Left ventricle myocardium inferior (tissue), 1 donor: ENCODE measurements around the gene BLOC1S4. TPM values are rescaled to one million over a fixed set of nuclear protein-coding genes. Genes with fewer than 3 reads are reported as not detected.
"Not testable (repeated sequence)": the region's sequence is repeated elsewhere in the genome, so short reads cannot be mapped to it uniquely, and the experiment has no call there.

Experiments used
- DNase-seq: peaks from one replicate; pipeline ENCODE4 v3.0.0-alpha.2; 2020
- H3K27ac ChIP-seq: fragments of 200-600 bp; replicated peaks from 2 replicates; pipeline ENCODE4 v1.8.0; 2021
- H3K27me3 ChIP-seq: fragments of 200-600 bp; 2 replicates; pipeline ENCODE4 v1.8.0; 2021; ENCODE audit warnings: low read depth
- H3K36me3 ChIP-seq: fragments of 200-600 bp; 2 replicates; pipeline ENCODE4 v1.8.0; 2021
- H3K4me1 ChIP-seq: fragments of 200-600 bp; 2 replicates; pipeline ENCODE4 v1.8.0; 2021
- H3K4me3 ChIP-seq: fragments of 200-600 bp; 2 replicates; pipeline ENCODE4 v1.8.0; 2021; ENCODE audit warnings: mild to moderate bottlenecking, moderate library complexity
- H3K9me3 ChIP-seq: fragments of 200-600 bp; replicated peaks from 2 replicates; pipeline ENCODE4 v1.8.0; 2021
- intact Hi-C: fragments of 100-400 bp; cut with micrococcal nuclease; formaldehyde crosslinking; loops from one replicate; pipeline ENCODE4 v1.11.0; 2022
- total RNA-seq: library from RNA; stranded (reverse); fragmentation: NEBNext Ultra II Directional; extraction: Animal tissue kit (Norgen Biotek cat#: 25700); gene quantifications from one replicate; pipeline ENCODE4 v1.2.1, GENCODE V29; 2021
- TF ChIP-seq, protein P1 (sequence below): fragments of 200-600 bp; IDR thresholded peaks from 2 replicates; pipeline ENCODE4 v1.8.0; 2021; ENCODE audit warnings: antibody characterized with exemption, mild to moderate bottlenecking, borderline replicate concordance
- donor health status: DM: no; HTN: yes; CAD: no; lungs with severe emphysema.

The BLOC1S4 gene
- total RNA-seq, 1 donor from 2014 or later, result 7.1 TPM

DNA sequence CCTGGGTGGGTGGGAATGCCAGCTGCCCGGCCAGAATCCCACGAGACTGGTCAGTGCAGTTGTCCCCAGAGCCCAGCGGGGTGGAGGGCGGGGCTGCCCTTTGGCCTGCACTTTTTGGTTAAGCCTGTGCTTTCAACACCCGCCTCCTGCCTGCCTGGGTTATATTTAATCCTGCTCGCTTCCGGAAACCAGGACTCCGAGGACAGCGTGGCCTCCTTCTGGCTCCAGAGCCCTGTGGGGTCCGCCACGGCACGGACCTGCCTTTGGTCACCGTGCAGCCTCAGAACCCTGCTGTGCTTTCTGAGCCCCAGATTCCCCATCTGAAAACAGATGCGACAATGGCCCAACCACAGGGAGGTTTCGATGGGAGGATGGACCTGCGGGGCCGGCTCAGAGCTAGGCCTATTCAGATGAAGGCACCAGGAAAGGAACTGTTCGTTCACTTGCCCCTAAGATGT lies 37.2 kb downstream of the BLOC1S4 start:
- intact Hi-C loops, result no loop called here
- DNase-seq, result no peak
- Histone ChIP-seq H3K27ac (peak overlapping the region; percentile 27), H3K4me3 (no peak overlapping the region), H3K4me1 (peaks cover 18% of the 10 kb centered on the region), H3K27me3 (no peaks in the 10 kb centered on the region), H3K9me3 (no peaks in the 10 kb centered on the region), H3K36me3 (no peaks in the 10 kb centered on the region)
- TF ChIP-seq, protein P1, sequence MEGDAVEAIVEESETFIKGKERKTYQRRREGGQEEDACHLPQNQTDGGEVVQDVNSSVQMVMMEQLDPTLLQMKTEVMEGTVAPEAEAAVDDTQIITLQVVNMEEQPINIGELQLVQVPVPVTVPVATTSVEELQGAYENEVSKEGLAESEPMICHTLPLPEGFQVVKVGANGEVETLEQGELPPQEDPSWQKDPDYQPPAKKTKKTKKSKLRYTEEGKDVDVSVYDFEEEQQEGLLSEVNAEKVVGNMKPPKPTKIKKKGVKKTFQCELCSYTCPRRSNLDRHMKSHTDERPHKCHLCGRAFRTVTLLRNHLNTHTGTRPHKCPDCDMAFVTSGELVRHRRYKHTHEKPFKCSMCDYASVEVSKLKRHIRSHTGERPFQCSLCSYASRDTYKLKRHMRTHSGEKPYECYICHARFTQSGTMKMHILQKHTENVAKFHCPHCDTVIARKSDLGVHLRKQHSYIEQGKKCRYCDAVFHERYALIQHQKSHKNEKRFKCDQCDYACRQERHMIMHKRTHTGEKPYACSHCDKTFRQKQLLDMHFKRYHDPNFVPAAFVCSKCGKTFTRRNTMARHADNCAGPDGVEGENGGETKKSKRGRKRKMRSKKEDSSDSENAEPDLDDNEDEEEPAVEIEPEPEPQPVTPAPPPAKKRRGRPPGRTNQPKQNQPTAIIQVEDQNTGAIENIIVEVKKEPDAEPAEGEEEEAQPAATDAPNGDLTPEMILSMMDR, result no peak

GRCh38 chr4:6753891-6754290 lies 37.9 kb downstream of the BLOC1S4 start:
- Histone ChIP-seq H3K4me3 (no peak overlapping the region), H3K9me3 (no peaks in the 10 kb centered on the region), H3K4me1 (peaks cover 11% of the 10 kb centered on the region), H3K27me3 (no peaks in the 10 kb centered on the region), H3K27ac (no peak overlapping the region), H3K36me3 (no peaks in the 10 kb centered on the region)
- DNase-seq, result no peak
- TF ChIP-seq, protein P1, result no peak
- intact Hi-C loops, result no loop called here

DNA sequence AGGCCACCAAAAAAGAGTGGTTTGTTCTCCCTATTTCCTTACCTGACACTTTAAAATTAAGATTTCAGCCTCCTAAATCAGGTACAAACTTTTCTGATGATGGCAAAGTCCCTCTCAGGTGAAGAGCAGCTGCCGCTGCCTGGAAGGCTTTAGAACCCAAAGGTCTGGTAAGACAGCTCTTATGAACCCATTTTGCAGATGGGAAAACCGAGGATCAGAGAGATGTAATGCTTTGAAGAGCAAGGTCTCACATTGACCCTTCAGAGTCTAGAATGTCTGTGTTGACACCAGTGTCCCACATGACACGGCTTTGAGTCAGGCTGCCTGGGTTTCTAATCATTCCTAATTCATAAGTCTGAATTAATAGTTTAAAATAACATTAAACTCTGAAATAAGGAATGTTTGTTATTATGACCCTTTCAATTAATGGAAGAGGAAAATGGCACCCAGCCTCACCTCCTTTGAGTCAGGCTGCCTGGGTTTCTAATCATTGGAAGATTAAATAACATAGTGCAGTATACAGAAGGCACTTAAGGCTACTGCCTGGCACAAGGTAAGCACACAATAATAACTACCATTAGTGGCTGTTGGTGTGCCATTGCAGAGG lies 38.6 kb downstream of the BLOC1S4 start:
- H3K27me3 ChIP-seq, result no peaks in the 10 kb centered on the region
- H3K9me3 ChIP-seq, result no peaks in the 10 kb centered on the region
- no peak overlapping the region for H3K27ac ChIP-seq
- H3K4me1 ChIP-seq, result peaks cover 4% of the 10 kb centered on the region
- H3K36me3 ChIP-seq, result no peaks in the 10 kb centered on the region
- no peak overlapping the region for H3K4me3 ChIP-seq
- TF ChIP-seq, protein P1, result no peak
- intact Hi-C loops, result no loop called here
- no peak for DNase-seq

GRCh38 chr4:6755088-6755753 lies 39.2 kb downstream of the BLOC1S4 start:
- intact Hi-C loops, result no loop called here
- Histone ChIP-seq H3K36me3 (no peaks in the 10 kb centered on the region), H3K4me1 (no peaks in the 10 kb centered on the region), H3K9me3 (no peaks in the 10 kb centered on the region), H3K27ac (no peak overlapping the region), H3K4me3 (no peak overlapping the region), H3K27me3 (no peaks in the 10 kb centered on the region)
- DNase-seq, result no peak
- TF ChIP-seq, protein P1, result no peak

DNA sequence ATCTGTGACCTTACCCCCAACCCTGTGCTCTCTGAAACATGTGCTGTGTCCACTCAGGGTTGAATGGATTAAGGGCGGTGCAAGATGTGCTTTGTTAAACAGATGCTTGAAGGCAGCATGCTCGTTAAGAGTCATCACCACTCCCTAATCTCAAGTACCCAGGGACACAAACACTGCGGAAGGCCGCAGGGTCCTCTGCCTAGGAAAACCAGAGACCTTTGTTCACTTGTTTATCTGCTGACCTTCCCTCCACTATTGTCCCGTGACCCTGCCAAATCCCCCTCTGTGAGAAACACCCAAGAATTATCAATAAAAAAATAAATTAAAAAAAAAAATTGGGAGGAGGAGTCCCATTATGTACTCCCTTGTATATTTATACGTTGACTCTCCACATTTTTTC lies 40.4 kb downstream of the BLOC1S4 start:
- H3K36me3 ChIP-seq, H3K27me3 ChIP-seq, H3K27ac ChIP-seq, intact Hi-C loops, H3K4me1 ChIP-seq, H3K9me3 ChIP-seq, H3K4me3 ChIP-seq, DNase-seq: not testable (repeated sequence)

DNA sequence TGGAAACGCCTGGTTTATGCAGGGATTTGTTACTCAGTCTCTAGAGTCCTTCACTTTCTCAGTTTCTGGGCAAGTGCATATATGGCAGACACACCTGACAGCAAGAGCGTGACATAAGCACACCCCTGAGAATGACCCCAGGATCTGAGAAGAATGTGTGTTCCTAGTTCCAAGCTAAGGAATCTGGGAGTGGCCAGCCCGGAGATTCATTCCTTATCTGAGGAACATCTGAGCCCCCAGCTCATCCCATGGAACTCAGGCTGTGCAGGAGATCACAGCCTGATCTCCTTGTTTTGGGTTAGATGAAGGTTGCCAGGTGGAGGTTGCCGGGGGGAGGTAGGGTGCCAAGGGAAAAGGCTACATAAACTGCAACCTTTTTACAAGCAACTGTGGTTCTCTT lies 42.8 kb downstream of the BLOC1S4 start:
- DNase-seq, result no peak
- intact Hi-C loops, result no loop called here
- Histone ChIP-seq H3K4me1 (no peaks in the 10 kb centered on the region), H3K27ac (no peak overlapping the region), H3K4me3 (no peak overlapping the region), H3K27me3 (no peaks in the 10 kb centered on the region), H3K36me3 (no peaks in the 10 kb centered on the region), H3K9me3 (no peaks in the 10 kb centered on the region)
- TF ChIP-seq, protein P1, result no peak
